ENCODE measurements around the gene GLIPR2.

- TF ChIP-seq CTCF (conservative IDR thresholded peaks at IDR 0.05; ENCODE audit: low read depth, low read length) (no peak), RAD21 (IDR thresholded peaks at IDR 0.05; ENCODE audit: low read length) (no peak), POLR2A (IDR thresholded peaks at IDR 0.05; ENCODE audit: low read depth, low read length) (no peak), RFX5 (IDR thresholded peaks at IDR 0.05; ENCODE audit: low read depth, low read length) (no peak), MAFK (IDR thresholded peaks at IDR 0.05; ENCODE audit: low read depth, low read length) (no peak)
Observed at GRCh38 chr9:36194326-36195000, 57.9 kb downstream of the GLIPR2 start.
